Stimulated activated CD8-positive, alpha-beta memory T cell treated with anti-CD3 and anti-CD28 coated beads, Interleukin-15, amount 100 ng/mL, for 48 hours (primary cell): ENCODE measurements around the gene CD300LF.

Experiments
- DNase-seq, 2 donors: peaks; one replicate each; pipeline ENCODE4 v3.0.0-alpha.2; 2020; ENCODE audit warnings: low read depth in 2 of 2

CD300LF gene

DNA sequence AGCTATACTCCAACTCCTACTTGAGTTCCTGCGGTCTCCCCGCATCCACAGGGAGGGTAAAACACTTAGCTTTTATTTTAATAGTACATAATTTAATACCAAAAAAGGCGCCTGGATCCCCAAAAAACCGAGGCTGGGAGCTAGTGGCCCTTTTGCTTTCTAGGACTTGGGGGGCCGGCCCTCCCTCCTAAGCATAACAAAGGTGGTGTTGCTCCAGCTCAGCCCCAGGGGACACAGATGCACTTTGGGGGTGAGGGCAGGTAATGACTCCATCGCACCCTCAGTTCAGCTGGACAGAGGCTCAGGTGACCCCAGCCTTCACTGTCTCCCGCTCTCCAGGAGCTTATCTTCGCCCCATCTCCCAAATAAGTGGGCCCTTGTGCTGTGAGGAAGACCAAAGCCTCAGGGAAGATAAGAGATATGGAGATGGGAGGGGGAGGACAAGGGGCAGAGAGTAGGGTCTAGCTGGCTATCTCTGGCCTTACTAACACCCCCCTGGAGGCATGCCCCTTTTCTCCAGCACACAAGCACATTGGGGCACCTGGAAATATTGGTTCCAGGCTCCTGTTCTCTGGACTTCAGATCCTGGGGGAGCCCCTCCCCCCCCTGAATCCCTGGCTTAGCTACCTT is 32.9 kb upstream of the CD300LF start:
- no peak for DNase-seq

DNA sequence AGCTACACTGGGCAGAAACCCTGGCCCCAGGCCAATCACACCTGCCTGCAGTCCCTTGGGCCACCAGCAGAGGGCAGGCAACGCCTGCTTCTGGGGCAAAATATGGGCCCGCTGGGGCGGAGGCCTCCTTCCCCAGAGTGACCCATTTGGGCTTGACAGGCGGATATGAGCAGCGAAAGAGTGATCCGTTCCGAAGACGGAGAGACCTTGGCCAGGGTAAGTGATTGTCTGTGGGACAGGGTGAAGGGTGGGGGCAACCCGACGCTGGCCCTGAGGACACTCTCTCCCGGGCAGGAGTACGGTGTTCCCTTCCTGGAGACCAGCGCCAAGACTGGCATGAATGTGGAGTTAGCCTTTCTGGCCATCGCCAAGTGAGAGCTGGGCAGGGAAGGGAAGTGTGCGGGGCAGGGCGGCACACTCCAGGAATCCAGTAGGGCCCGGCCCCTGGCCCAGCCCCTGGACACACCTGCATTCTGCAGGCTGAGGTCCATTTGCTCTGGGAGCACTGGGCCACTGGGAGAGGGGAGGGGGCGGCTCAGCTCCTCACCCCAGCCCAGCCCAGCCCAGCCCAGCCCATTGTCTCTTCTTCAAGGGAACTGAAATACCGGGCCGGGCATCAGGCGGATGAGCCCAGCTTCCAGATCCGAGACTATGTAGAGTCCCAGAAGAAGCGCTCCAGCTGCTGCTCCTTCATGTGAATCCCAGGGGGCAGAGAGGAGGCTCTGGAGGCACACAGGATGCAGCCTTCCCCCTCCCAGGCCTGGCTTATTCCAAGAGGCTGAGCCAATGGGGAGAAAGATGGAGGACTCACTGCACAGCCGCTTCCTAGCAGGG is 32.2 kb upstream of the CD300LF start:
- DNase-seq, result peak; percentile 70 to 75

DNA sequence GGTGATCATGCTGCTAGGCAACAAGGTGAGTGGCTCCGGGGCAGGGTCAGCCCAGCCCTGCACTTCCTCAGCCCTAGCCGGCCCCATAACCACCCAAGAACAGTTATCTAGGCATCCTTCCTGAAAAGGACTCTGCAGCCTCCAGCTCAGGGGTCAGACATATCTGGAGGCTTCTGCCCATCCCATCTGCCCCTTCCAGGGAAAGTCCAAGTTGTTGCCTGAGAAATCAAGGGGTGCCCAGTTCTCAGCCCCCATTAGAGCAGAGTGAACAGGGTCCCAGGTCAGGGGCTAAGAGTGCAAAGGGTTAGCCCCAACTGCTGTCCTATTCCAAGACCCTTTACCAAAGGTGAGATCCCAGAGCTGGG is 31.6 kb upstream of the CD300LF start:
- DNase-seq, result no peak

DNA sequence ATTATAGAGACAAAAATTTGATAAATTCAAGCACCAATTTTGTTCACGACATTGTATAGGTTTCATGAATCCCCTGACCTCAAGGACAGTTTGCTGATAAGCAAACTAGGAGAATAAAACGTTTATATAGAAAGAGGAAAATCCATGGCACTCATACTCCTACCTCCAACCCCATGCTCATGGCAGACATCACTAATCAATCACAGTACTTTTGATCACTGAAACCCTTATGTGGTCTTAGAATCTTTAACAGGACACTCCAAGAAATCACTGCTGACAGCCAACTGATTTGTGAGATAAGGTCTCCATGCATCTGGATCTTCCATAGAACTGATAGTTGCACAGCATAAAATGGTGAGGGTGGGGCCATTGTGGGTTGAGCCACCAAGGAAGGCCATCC is 31.0 kb upstream of the CD300LF start:
- DNase-seq, result no peak

DNA sequence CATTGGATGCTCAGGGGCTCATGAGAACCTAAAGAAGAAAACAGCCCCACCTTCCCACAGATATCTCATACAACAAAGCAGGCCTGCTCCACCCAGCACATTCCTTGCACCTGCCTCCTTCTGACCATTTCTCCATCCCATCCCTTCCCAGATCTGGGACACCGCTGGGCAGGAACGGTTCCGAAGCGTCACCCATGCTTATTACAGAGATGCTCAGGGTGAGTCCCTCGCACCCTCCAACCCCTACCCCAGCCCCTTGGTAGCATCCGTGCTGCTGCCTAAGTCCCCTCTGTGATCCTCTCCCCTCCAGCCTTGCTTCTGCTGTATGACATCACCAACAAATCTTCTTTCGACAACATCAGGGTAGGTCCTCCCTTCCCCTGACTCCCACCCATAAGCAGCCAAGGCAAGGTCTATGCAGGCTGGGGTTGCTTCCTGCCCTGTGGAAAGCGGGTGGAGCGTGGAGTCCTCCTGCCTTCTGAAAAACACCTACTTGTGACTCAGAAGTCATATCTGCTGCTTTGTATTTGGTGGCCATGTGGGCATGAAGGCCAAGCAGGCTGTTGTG is 30.3 kb upstream of the CD300LF start:
- DNase-seq, result no peak

DNA sequence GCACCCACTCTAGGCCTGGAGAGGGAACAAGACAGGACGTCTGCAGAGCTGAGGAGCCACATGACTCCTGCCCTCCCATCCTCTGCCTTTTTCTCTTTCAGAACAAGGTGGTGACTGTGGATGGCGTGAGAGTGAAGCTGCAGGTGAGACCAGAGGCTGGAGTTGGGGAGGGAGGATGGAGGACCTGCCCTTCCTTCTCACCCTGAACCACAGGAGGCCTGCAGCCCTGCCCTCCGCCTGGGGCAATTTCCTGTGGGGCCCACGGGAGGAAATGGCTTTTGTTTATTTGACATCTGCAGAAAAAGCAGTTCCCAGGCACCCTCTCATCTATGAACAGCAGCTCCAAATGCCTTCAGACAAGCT is 29.4 kb upstream of the CD300LF start:
- peak in 1 of 2 donors; percentile 42 for DNase-seq

DNA sequence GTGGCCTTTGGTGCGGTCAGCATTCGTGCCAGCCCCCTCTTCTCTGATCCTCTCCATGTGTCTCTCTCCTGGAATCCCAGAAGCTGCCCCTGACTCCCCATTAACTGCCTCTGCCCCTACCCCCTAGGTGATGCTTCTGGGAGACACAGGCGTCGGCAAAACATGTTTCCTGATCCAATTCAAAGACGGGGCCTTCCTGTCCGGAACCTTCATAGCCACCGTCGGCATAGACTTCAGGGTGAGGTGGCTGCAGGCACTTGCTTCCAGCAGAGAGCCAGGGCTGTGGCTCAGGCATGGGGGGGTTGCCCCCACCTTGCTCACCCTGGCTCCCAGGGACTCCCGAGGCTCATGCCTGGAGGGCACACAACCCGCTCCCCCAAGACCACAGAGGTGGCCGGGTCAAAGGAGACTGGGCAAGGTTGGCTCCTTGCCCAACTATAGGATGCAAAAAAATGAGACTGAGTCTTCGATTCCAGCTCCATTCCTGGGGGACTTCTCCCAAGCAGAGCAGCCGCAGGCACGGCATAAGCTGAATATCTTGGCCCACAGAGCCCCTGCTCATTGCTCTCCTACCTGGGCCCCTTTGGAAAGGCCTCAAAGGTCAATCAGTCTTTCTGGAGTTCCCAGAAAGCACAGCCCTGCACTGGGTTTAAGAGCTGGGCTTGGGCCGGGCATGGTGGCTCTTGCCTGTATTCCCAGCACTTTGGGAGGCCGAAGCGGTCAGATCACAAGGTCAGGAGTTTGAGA is 28.1 kb upstream of the CD300LF start:
- DNase-seq, result no peak

DNA sequence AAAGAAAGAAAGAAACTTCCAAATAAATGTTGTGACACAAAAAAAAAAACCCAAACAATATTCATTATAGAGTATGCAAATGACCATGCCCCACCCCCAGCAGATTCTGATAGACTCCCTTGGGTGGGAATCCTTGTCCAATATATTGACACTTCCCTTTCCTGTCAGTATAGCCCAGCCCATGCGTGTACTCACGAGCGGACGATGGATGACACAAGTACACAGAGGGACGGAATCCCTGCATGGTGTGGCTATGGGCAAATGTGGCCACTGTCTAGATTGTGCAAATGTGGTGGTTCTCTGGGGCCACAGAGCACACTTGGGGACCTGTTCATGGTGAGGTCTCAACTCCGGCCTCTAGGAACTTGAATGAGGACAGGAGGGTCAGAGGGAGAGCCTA is 27.4 kb upstream of the CD300LF start:
- no peak for DNase-seq

DNA sequence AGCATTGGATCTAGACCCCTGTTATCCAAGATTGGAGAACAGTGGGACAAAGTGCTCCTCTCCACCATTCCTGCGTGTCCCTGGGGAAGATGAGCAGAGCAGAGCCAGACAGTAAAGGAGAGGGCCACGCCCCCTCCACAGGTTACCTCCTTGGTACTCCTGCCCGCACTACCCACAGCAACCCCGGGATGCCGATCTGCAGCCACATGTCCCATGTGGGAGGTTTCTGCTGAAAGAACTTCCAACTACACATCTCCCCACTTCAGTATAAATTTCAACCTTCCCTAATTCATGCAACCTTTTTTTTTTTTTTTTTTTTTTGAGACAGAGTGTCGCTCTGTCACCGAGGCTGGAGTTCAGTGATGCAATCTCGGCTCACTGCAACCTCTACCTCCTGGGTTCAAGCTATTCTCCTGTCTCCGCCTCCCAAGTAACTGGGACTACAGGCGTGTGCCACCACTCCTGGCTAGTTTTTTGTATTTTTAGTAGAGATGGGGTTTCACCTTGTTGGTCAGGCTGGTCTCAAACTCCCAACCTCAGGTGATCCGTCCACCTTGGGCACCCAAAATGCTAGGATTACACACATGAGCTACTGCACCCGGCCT is 26.6 kb upstream of the CD300LF start:
- no peak for DNase-seq

DNA sequence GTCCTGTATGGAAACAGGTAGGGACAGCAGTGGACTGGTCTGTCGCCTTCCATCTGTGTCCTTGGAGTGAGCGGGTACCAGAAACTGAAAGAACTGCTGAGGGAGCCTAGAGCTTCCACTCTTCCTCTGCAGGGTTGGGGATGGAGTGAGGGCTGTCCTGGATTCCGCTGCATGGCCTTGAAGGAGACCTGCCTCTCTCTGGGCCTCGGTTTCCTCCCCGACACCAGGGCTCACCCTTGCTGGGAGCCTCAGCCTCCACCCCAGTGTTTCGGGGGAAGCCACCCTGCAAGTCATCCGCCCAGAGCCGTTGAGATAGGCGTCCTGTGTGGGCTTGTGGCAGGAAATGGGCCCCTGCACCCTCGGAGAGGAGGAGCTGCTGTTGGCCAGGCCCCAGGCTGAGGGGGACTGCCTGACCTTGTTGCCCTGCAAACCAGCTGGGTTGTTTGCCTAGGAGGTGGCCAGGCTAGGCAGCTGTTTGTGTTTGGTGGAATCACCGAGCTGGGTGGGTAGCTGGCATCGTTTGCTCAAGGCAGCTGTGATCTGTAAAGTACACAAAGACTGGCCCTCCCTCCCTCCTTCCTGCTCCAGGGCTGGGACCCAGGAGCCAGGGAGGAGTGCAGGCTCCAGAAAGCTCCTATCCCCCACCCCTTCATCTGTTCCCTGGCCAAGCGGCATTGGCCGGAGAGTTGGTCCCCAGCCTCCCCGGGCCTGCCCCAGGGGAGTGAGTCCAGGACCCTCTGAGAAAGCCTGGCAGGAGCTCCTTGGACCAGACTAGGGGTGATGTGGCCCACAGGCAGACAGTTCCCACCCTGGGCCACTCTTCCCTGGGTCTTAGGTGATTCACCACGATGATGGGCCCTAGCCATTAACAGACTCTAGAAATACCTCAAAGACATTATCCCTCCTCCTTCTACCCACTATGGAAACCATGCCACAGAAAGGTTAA is 25.6 kb upstream of the CD300LF start:
- peak; percentile 76 to 79 for DNase-seq

DNA sequence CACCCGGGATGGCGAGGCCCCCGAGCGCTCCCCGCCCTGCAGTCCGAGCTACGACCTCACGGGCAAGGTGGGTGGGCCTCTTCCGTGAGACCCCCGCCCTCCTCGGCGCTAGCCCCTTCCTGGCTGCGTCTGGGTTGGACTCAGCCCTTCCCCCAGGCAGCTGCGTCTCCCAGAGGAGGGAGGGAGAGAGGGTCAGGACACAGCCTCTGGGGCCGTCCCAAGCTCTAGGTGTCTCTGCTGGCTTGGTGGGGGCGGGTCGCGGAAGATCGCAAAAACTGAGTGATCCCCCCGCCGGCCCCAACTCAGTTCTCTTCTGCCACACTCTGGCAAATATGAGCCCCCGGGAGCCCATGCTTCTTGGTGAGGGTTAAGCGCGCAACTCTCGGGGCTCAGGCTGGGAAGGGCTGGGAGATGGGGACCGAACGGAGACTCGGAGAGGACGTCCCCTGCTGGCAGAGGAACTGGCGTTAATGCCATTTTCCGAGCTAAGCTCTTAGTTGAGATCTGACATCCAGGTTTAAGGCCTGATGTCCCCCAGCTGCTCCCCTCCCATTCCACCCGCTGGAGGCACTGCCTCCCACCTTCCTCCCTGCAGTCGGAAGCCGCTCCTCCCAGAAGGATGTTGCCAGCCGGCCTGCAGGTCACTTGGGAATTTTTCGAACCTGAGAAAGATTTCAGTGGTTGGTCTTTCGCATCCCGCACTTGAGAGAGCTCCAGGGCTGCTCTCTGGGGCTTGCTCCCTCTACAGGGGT is 24.8 kb upstream of the CD300LF start:
- no peak for DNase-seq

DNA sequence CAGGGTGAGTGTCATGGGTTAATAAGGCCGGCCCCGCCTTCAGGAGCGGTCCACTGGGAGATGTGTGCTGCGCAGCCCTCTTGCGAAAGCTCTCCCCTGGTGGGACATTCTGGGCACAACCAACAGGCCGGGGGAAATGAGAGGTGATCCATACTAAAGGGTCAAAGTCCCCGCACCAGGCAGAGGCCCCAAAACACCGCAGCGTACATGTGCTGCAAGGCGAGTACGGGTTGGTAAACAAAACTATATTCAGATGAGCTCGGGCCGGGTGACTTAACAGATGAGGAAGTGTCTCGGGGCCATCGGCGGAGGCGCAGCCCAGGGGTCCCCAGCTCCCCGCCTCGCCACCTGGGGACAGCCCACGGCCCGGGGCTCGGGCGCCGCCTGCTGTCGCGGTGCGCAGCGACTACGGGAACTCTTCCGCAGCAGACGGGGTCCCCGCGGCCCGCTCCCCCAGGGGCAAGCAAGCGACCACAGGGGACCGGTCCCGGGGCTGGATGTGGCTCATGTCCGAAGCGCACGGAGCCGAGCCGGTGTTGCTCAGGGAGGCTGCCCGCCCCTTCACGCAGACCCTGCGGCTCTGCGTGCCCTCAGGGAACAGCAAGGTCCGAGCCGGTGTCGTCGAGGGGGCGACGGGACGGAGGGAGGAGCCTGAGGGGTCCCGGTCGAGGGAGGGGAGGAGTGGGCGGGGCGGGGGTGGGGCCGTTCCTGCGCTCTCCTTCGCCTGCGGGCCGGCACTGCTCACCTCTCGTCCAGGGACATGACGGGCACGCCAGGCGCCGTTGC is 24.0 kb upstream of the CD300LF start, which contains the start of gene RAB37:
Gene RAB37, plus strand, starts transcription at position 744 of the 786 bp plus-strand sequence. Its CDS starts 17 bp downstream, at position 761.
- no peak for DNase-seq

DNA sequence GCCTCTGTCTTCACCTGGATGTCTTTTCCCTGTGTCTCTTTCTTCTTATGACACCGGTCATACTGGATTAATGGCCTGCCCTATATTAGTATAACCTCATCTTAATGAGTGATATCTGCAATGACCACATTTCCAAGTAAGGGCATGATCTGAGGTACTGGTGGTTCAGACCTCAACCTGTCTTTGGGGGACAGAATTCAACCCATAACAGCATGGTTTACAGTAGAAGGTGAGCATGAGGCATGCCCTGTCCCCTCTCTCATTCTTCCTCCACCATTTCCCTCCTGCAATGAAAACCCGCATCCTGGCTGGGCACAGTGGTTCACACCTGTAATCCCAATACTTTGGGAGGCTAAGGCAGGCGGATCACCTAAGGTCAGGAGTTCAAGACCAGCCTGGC is 21.5 kb upstream of the CD300LF start:
- no peak for DNase-seq

DNA sequence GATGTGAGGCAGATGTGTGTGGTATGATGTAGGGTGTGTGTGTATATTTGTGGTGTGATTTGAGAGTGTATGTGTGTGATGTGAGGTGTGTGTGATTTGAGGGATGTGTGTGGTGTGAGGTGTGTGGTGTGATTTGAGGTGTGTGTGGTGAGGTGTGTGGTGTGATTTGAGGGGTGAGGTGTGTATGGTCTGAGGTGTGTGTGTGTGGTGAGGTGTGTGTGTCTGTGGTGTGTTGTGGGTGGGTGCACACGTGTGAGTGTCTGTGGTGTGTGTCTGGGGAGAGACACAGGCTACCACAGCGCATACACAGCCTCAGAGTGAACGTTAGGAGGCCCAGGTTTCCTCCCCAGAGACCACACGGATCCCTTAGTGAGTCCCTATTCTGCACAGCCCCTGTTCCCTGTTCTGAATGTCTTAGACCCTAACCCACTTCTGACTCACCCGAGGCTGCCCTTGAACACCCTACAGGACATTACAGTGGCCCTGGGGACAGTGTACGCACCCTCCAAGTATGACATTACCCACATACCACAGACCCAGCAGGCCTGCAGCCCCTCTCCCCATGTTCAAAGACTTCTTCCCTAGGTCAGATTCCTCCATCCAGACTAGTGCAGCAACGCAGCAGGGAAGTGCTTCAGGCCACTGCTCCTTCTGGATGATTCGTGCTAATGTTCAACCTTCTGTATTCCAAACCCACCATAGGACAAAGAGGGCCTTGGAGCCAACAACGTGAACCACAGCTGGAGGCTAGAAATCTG is 20.8 kb upstream of the CD300LF start:
- no peak for DNase-seq

DNA sequence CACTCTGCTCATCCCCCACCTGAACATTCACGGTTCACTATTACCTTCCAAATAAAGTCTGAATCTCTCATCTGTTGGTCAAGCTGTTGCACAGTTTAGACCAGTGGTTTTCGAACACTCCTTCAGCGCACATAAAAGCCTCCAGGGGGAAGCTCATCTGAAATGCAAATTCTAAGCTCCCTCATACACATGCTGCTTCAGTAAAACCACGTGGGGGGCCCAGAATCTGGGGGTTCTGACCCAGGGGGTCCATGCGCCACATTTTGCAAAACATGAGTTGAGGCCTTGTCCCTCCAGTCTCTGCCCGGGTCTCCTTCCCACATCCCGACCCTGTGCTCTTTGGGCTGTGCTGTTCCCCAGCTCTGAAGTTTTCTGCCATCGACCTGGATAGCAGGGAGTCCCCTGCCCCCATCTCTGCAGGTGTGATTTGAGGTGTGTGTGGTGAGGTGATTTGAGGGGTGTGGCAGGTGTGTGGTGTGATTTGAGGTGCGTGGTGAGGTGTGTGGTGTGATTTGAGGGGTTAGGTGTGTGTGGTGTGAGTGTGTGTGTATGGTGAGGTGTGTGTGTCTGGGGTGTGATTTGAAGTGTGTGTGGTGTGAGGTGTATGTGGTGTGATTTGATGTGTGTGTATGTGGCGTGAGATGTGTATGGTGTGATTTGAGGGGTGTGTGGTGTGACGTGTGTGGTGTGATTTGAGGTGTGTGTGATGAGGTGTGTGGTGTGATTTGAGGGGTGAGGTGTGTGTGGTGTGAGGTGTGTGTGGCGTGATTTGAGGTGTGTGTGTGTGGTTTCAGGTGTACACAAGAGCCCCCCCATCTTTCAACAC is 19.5 kb upstream of the CD300LF start:
- DNase-seq, result no peak

DNA sequence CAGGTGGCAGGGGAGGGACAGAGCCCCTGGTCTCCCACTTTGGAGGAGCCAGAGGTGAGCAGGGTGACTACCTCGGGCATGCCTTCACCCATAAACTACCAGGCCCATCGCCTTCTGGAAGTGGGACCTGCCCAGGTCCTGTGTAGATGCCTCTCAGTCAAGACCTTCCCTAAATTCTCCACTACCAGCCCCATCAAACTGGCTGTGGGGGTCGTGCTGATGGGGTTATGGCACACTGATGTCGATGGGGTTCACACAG is 18.6 kb upstream of the CD300LF start:
- no peak for DNase-seq

DNA sequence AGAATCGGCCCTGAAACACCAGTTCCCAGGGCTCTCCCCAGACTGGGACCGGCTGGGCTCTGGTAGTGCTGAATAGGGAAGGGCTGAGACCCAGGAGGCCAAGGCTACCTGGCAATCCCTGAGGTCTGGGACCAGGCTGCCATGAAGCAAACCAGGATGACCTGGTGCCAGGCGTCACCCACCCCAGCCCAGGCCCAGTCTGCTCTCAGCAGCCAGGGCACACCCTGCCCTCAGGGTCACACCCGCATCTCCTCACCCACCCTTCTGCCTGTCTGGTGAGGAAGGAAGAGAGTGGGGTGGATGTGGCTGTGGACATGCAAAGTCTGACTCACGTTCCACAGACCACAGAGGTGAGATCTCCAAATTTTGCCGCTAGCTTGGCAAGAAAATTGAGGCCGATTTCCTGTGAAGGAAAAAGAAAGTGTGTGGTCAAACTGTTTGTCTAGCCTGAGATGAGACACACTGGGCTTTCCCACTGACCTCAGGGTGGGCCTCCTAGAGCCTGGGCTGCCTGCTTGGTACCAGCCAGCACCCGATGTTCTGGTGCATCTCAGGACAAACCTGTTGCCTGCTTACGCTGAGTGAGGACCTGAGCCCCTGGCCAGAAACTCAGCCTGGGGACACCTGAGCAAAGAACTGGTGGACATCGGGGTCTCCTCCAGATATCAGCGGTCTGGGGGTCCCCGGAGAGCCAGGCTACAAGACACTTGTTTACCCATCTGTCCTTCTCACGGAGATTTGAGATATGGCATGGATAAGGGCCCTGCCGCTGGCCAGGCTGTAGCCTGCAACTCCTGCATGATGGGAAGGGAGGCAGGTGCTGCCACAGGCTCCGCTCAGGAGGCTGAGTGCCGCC is 18.0 kb upstream of the CD300LF start:
- DNase-seq, result peak; percentile 45 to 60
